ENCODE results near the gene SMARCD1. TPM values are rescaled to one million over a fixed set of nuclear protein-coding genes. Genes with fewer than 3 reads are reported as not detected.

The SMARCD1 gene
- total and polyA plus RNA-seq, 9 of the 15 experiments (the other 6 are each of a cell fraction or from before 2014, with no cell fraction given): 0.86 to 91.7 (median 48.0) TPM

- H3K4me1 ChIP-seq (replicated peaks in 1 of 2; ENCODE audit: control insufficient read depth in 2 of 2, insufficient read depth in 2 of 2, low read length in 2 of 2): peaks cover 24 to 25% of the 10 kb centered on the region in 2 experiments; a peak in 4 of 5 replicates
- no peaks in the 10 kb centered on the region for H3K79me2 ChIP-seq (ENCODE audit: control insufficient read depth, insufficient read depth, low read length)
- H2AFZ ChIP-seq (ENCODE audit: low read depth, low read length): peak overlapping the region; percentile 96
- H4K20me1 ChIP-seq (replicated peaks; ENCODE audit: control insufficient read depth, insufficient read depth, low read length): no peaks in the 10 kb centered on the region
- H3K9me1 ChIP-seq (ENCODE audit: control insufficient read depth, insufficient read depth, low read length): peaks cover 4% of the 10 kb centered on the region
- H3K4me3 ChIP-seq: no peak overlapping the region
- H3K27ac ChIP-seq (ENCODE audit: extremely low read depth, low read depth, low read length): no peak overlapping the region
- peak; percentile 77 to 90 (median 82) for DNase-seq (ENCODE audit: extremely low read depth in 1 of 4, low spot score in 3 of 4)
- intact Hi-C loops (cut with micrococcal nuclease) (loop anchor here (1.0 kb wide), 3 partner anchors 31 to 294 kb away; no protein-coding TSS in a partner anchor), in situ Hi-C loops (cut with MboI) (loop anchor here (5.0 kb wide), 1 partner anchor 242 kb away; no protein-coding TSS in a partner anchor)
- POLR2A ChIA-PET: interaction anchor here (0.7 to 1.6 kb wide), 5 partner anchors 14 to 103 kb away, joined by 3 to 6 read pairs (median 4); partner anchors contain the start of genes RACGAP1 and SMARCD1
- WGBS (ENCODE audit: insufficient coverage, low coverage, missing lambda C conversion rate): 31% methylated on average over 9 of the region's 9 CpGs
- H3K9ac ChIP-seq (ENCODE audit: insufficient read depth in 1 of 2, low read depth in 2 of 2, low read length in 2 of 2): peak overlapping the region in 1 of 2 experiments; percentile 59; a peak in 1 of 4 replicates
- H3K36me3 ChIP-seq (ENCODE audit: control insufficient read depth, insufficient read depth, low read length): no peaks in the 10 kb centered on the region
- peak overlapping the region; percentile 52 for H3K4me2 ChIP-seq (ENCODE audit: insufficient read depth, low read length)
- no TSS peak for BruUV-seq (replicated peaks)
- peak; percentile 85 for ATAC-seq
- CTCF ChIA-PET (ENCODE audit: low intra/inter-chr PET ratio): interaction anchor here (0.5 to 3.2 kb wide), 12 partner anchors 12 to 696 kb away, joined by 3 to 43 read pairs (median 4); partner anchors contain the start of gene AQP6
- peaks cover 3 to 18% of the 10 kb centered on the region in 2 experiments; a peak in 4 of 5 replicates for H3K27me3 ChIP-seq (ENCODE audit: control insufficient read depth in 2 of 2, insufficient read depth in 2 of 2, low read length in 2 of 2)
- FAIRE-seq: peak; percentile 95
- no peaks in the 10 kb centered on the region for H3K9me3 ChIP-seq (replicated peaks; ENCODE audit: control insufficient read depth, insufficient read depth, low read depth, low read length)
- peak; percentile 53 for TF ChIP-seq CBFA2T3 (IDR thresholded peaks at IDR 0.05)
- TF ChIP-seq, protein P1, sequence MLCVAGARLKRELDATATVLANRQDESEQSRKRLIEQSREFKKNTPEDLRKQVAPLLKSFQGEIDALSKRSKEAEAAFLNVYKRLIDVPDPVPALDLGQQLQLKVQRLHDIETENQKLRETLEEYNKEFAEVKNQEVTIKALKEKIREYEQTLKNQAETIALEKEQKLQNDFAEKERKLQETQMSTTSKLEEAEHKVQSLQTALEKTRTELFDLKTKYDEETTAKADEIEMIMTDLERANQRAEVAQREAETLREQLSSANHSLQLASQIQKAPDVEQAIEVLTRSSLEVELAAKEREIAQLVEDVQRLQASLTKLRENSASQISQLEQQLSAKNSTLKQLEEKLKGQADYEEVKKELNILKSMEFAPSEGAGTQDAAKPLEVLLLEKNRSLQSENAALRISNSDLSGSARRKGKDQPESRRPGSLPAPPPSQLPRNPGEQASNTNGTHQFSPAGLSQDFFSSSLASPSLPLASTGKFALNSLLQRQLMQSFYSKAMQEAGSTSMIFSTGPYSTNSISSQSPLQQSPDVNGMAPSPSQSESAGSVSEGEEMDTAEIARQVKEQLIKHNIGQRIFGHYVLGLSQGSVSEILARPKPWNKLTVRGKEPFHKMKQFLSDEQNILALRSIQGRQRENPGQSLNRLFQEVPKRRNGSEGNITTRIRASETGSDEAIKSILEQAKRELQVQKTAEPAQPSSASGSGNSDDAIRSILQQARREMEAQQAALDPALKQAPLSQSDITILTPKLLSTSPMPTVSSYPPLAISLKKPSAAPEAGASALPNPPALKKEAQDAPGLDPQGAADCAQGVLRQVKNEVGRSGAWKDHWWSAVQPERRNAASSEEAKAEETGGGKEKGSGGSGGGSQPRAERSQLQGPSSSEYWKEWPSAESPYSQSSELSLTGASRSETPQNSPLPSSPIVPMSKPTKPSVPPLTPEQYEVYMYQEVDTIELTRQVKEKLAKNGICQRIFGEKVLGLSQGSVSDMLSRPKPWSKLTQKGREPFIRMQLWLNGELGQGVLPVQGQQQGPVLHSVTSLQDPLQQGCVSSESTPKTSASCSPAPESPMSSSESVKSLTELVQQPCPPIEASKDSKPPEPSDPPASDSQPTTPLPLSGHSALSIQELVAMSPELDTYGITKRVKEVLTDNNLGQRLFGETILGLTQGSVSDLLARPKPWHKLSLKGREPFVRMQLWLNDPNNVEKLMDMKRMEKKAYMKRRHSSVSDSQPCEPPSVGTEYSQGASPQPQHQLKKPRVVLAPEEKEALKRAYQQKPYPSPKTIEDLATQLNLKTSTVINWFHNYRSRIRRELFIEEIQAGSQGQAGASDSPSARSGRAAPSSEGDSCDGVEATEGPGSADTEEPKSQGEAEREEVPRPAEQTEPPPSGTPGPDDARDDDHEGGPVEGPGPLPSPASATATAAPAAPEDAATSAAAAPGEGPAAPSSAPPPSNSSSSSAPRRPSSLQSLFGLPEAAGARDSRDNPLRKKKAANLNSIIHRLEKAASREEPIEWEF (CRISPR knock-in tag; IDR thresholded peaks at IDR 0.05): no peak
- 0 out of 2 replicates have a peak, but pooled peaks have one; percentile 18 for TF ChIP-seq PHB2 (IDR thresholded peaks at IDR 0.05; ENCODE audit: low read depth)
- TF ChIP-seq MLLT1 (IDR thresholded peaks at IDR 0.05): peak in 1 of 2 experiments; percentile 31; a peak in 1 of 4 replicates
- TF ChIP-seq, protein P2, sequence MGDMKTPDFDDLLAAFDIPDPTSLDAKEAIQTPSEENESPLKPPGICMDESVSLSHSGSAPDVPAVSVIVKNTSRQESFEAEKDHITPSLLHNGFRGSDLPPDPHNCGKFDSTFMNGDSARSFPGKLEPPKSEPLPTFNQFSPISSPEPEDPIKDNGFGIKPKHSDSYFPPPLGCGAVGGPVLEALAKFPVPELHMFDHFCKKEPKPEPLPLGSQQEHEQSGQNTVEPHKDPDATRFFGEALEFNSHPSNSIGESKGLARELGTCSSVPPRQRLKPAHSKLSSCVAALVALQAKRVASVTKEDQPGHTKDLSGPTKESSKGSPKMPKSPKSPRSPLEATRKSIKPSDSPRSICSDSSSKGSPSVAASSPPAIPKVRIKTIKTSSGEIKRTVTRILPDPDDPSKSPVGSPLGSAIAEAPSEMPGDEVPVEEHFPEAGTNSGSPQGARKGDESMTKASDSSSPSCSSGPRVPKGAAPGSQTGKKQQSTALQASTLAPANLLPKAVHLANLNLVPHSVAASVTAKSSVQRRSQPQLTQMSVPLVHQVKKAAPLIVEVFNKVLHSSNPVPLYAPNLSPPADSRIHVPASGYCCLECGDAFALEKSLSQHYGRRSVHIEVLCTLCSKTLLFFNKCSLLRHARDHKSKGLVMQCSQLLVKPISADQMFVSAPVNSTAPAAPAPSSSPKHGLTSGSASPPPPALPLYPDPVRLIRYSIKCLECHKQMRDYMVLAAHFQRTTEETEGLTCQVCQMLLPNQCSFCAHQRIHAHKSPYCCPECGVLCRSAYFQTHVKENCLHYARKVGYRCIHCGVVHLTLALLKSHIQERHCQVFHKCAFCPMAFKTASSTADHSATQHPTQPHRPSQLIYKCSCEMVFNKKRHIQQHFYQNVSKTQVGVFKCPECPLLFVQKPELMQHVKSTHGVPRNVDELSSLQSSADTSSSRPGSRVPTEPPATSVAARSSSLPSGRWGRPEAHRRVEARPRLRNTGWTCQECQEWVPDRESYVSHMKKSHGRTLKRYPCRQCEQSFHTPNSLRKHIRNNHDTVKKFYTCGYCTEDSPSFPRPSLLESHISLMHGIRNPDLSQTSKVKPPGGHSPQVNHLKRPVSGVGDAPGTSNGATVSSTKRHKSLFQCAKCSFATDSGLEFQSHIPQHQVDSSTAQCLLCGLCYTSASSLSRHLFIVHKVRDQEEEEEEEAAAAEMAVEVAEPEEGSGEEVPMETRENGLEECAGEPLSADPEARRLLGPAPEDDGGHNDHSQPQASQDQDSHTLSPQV (IDR thresholded peaks at IDR 0.05): no peak
- TF ChIP-seq SP1 (CRISPR knock-in tag; IDR thresholded peaks at IDR 0.05): peak; percentile 51; the same call in 1 of the 2 replicates
- TF ChIP-seq GABPB1 (CRISPR knock-in tag; IDR thresholded peaks at IDR 0.05): peak; percentile 70
These were observed 14.7 kb upstream of the SMARCD1 start for GRCh38 chr12:50070314-50071060.

All from K562 (cell line).